GM13976 (cell line): ENCODE measurements around the gene RGS14.

Experiments used
- DNase-seq: peaks from one replicate; pipeline ENCODE4 v3.0.0; 2012; ENCODE audit warnings: low spot score
- in situ Hi-C: fragments of 300-500 bp; cut with MboI; formaldehyde crosslinking; loops from one replicate; pipeline ENCODE4 v1.12.0; 2022; ENCODE audit warnings: low sequenced_read_pairs, mixed read lengths, inconsistent platforms; ENCODE audit not compliant: unreplicated experiment
- TF ChIP-seq, protein P1 (sequence below): IDR thresholded peaks from 2 replicates; pipeline ENCODE4 v1.5.1; 2012; ENCODE audit warnings: borderline replicate concordance, mild to moderate bottlenecking; ENCODE audit not compliant: insufficient read depth; ENCODE audit errors: extremely low read depth, missing control alignments, control extremely low read depth

RGS14 gene

DNA sequence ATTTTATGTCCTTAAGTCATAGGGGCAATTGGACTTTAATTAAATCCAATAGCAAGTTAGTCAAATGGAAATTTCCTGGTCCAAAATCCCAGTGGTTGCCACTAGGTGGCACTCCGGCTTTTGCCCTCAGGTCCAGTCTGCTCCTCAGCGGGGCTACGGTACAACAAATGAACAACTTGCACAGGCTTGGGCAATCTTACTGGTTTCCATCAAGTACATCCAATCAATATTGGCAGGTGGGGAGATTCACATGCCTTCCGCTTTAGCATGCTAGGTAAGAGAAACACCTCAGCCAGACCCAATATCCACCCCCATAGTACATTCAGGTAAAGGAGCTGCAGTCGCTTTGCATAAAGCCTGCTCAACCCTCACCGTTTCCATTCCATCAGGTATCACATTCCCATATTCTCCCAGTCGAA is 39.8 kb upstream of the RGS14 start:
- in situ Hi-C loops = no loop called here
- TF ChIP-seq, protein P1, sequence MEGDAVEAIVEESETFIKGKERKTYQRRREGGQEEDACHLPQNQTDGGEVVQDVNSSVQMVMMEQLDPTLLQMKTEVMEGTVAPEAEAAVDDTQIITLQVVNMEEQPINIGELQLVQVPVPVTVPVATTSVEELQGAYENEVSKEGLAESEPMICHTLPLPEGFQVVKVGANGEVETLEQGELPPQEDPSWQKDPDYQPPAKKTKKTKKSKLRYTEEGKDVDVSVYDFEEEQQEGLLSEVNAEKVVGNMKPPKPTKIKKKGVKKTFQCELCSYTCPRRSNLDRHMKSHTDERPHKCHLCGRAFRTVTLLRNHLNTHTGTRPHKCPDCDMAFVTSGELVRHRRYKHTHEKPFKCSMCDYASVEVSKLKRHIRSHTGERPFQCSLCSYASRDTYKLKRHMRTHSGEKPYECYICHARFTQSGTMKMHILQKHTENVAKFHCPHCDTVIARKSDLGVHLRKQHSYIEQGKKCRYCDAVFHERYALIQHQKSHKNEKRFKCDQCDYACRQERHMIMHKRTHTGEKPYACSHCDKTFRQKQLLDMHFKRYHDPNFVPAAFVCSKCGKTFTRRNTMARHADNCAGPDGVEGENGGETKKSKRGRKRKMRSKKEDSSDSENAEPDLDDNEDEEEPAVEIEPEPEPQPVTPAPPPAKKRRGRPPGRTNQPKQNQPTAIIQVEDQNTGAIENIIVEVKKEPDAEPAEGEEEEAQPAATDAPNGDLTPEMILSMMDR = peak; percentile 76
- DNase-seq = peak; percentile 79

- in situ Hi-C loops = no loop called here
- TF ChIP-seq, protein P1 = no peak
- no peak for DNase-seq
Measured at GRCh38 chr5:177319913-177320588, 37.7 kb upstream of the RGS14 start.

- in situ Hi-C loops = no loop called here
- DNase-seq = no peak
- TF ChIP-seq, protein P1 = no peak
Measured at GRCh38 chr5:177320879-177321278, 36.8 kb upstream of the RGS14 start.

DNA sequence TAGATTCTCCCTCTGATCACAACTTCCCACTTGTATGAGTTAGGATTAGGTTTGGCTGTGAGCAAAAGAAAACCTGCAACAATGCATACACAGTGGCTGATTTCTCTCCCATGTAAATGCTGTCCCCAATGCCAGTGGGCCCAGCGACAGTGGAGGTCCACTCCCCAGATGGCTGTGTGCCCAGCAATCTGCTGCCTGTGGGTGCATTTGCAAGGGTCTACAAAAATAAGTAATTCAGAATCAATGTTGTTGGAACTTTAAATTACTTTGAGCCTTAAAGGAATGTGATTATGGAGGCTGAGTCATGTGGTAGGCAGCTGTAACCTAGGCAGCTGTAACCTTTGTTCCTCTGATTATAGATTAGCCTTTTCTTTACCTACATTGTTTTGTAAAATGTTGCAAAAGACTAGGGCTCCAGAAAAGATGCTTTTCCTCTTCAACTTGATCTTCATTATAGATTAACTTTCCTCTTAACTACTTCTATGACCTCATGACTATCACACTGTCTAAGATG is 31.8 kb upstream of the RGS14 start:
- TF ChIP-seq, protein P1 = no peak
- no peak for DNase-seq
- in situ Hi-C loops = no loop called here

DNA sequence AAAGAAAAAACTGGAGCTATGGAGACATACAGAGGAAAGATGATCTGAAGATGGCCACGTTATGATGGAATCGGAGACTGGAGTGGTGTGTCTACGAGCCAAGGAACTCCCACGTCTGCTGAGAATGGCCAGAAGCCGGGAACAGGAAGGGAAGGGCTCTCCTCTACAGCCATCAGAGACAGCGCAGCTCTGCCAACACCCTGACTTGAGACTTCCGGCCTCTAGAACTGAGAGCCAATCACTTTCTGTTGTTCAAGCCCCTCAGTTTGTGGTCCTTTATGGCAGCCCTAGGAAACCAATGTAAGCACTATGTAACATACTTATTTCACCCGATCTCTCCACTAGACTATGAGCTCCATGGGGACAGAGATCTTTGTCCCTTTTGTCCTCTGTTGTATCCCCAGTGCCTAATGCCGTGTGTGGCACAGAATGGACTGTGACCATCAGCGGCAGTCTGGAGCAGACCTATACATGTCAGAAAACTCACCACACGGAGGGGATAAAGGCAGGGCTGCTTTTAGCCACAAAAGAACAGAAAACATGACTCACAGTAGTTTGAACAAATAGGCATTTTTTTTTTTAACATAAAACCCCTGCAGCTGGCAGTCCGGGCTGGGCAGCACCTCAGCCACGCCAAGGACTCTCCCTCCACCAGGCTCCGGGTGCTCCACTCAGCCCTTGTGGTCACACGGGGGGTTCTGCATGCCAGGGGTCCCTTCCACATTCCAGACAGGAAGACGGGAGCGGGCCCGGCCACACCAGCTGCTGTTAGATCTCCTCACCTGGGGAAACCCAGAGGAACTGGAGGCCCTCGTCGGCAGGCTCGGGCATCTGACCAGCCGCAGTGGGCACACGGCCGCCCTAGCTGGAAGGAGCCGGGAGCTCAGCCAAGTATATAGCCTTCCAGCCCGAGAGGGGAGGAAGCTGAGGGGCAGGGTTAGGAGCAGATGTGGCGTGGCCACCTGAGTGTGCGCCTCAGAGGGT is 29.9 kb upstream of the RGS14 start:
- no peak for DNase-seq
- TF ChIP-seq, protein P1 = no peak
- in situ Hi-C loops = no loop called here

GRCh38 chr5:177328545-177329231 is 29.0 kb upstream of the RGS14 start:
- in situ Hi-C loops = no loop called here
- no peak for DNase-seq
- TF ChIP-seq, protein P1 = no peak
